ENCODE results near the gene RTL10.

GRCh38 chr22:19857382-19857781, 2.7 kb upstream of the RTL10 start:
- TF ChIP-seq CTCF (IDR thresholded peaks at IDR 0.05; ENCODE audit: low read depth, low read length, poor library complexity, severe bottlenecking), result no peak
- no peak for TF ChIP-seq EZH2phosphoT487 (IDR thresholded peaks at IDR 0.05; ENCODE audit: borderline replicate concordance, low read length)
